ENCODE data around the gene BPIFB3. TPM values are rescaled to one million over a fixed set of nuclear protein-coding genes. Genes with fewer than 3 reads are reported as not detected.

The BPIFB3 gene
- total and polyA plus RNA-seq, 2 experiments from 2014 or later: not detected

GRCh38 chr20:33010674-33011449 lies 42.8 kb upstream of the BPIFB3 start (continued):
- TF ChIP-seq ZNF331 (CRISPR knock-in tag; IDR thresholded peaks at IDR 0.05; ENCODE audit: low read depth): no peak
- no peak for TF ChIP-seq ETS1 (IDR thresholded peaks at IDR 0.05)
- no peak for TF ChIP-seq ZNF462 (CRISPR knock-in tag; IDR thresholded peaks at IDR 0.05)

- Histone ChIP-seq H3K27ac (ENCODE audit: low read depth) (no peak overlapping the region), H3K79me2 (replicated peaks; ENCODE audit: insufficient read depth) (no peaks in the 10 kb centered on the region), H3K4me3 (no peak overlapping the region), H3K4me2 (no peak overlapping the region), H3F3A (replicated peaks; ENCODE audit: low read depth) (no peaks in the 10 kb centered on the region), H3K4me1 (ENCODE audit: insufficient read depth) (no peaks in the 10 kb centered on the region), H3K9me2 (ENCODE audit: insufficient read depth) (no peaks in the 10 kb centered on the region), H3K36me3 (ENCODE audit: insufficient read depth) (no peaks in the 10 kb centered on the region), H4K20me1 (replicated peaks; ENCODE audit: insufficient read depth) (no peaks in the 10 kb centered on the region), H3K27me3 (ENCODE audit: insufficient read depth) (no peaks in the 10 kb centered on the region), H2AFZ (no peak overlapping the region)
- ATAC-seq (no peak), DNase-seq (ENCODE audit: low spot score) (no peak)
- no peak overlapping the region for H3K4me3 Mint-ChIP-seq
- peaks cover 14% of the 10 kb centered on the region for H3K4me1 Mint-ChIP-seq
- no peak overlapping the region for H3K27ac Mint-ChIP-seq
- H3K27me3 Mint-ChIP-seq (ENCODE audit: insufficient read depth, low read depth, poor library complexity): peaks cover 16% of the 10 kb centered on the region
- H3K9me3 Mint-ChIP-seq: no peaks in the 10 kb centered on the region
- no peaks in the 10 kb centered on the region for H3K36me3 Mint-ChIP-seq (ENCODE audit: low read depth)
- no peak for TF ChIP-seq JUNB (IDR thresholded peaks at IDR 0.05; ENCODE audit: unreplicated experiment)
- no peak for TF ChIP-seq CREB1 (CRISPR knock-in tag; IDR thresholded peaks at IDR 0.05; ENCODE audit: low read depth)
- no peak for TF ChIP-seq ETS1 (IDR thresholded peaks at IDR 0.05)
- TF ChIP-seq CTCF (conservative IDR thresholded peaks at IDR 0.05; ENCODE audit: low read depth in 2 of 2): no peak
- no peak for TF ChIP-seq POLR2AphosphoS5 (IDR thresholded peaks at IDR 0.05; ENCODE audit: low read depth)
Measured at GRCh38 chr20:33012327-33013189, 41.1 kb upstream of the BPIFB3 start.

Measured in GM23338 (cell line).